Fibroblast of skin of left biceps (primary cell): ENCODE measurements around the gene GABRB1.

Source experiments
- DNase-seq, 2 experiments: peaks; one replicate each; pipeline ENCODE4 v3.0.0-alpha.2; 2013; ENCODE audit warnings: low read depth in 2 of 2

GABRB1 gene

DNA sequence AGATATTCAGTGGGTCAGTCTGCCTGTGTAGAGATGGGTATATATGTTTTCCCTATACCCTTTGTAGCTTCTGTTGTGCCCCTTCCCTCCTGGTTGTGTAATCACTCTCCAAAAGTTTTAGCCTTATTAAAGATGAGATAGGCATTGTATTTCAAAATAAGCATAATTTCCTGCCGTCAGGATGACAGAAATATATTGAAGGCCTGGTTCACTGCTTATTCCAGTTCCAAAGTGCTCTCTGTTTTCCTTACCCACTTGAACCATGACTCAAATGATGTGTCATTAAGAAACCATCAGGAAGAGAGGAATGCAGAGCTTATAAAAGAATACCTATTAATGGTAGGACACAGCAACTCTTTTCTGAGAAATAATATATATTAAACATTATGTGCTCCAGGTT is 178.5 kb downstream of the GABRB1 start:
- peak; percentile 39 to 47 for DNase-seq

- no peak for DNase-seq
Measured at GRCh38 chr4:47210828-47211227, 179.5 kb downstream of the GABRB1 start.

DNA sequence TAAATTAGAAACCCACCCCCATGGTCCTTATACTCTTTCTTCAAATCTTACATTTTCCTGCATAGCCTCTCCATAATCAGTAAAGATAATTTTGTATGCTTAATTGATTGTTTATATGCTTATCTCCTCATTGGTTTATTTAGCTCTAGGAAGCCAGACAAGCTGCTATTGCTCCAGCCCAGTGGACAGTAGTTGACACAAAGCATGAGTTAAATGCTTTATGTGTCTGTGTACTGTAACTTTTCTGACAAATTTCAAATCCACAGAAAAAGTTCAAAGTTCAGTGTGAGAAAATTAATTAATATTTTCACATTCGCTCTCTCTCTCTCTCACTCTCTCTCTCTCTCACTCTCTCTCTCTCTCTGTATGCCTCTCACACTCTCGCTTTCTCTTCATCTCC is 181.7 kb downstream of the GABRB1 start:
- no peak for DNase-seq

- no peak for DNase-seq
Measured at GRCh38 chr4:47213539-47213938, 182.2 kb downstream of the GABRB1 start.

GRCh38 chr4:47213971-47214370 is 182.6 kb downstream of the GABRB1 start:
- peak; percentile 49 to 55 for DNase-seq

GRCh38 chr4:47215759-47216158 is 184.4 kb downstream of the GABRB1 start:
- DNase-seq = no peak

- no peak for DNase-seq
Measured at GRCh38 chr4:47217291-47217690, 185.9 kb downstream of the GABRB1 start.

- DNase-seq = no peak
Measured at GRCh38 chr4:47217884-47218283, 186.5 kb downstream of the GABRB1 start.

DNA sequence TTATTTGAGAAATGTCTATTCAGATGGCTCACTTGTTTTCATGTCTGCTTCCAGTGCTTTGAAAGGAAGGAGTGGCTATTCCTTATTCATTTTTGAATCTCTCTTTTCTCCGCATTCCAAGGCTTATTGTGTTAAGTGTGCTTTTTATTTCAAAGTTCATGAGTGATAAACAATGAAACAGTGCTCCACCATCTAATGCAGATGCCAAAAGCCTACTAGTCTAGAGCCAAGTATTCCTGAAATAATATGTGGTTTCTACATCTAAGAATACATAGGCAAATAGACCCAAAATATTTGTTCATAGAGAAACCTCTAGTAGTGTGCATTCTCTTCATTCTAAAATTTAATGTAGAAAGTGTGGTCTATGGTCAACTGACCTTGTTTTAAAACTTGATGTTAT is 187.3 kb downstream of the GABRB1 start:
- DNase-seq = no peak

GRCh38 chr4:47219586-47219985 is 188.2 kb downstream of the GABRB1 start:
- no peak for DNase-seq

- DNase-seq = peak in 1 of 2 experiments; percentile 10
Measured at GRCh38 chr4:47221721-47222120, 190.4 kb downstream of the GABRB1 start.

GRCh38 chr4:47222276-47222675 is 190.9 kb downstream of the GABRB1 start:
- DNase-seq = no peak

DNA sequence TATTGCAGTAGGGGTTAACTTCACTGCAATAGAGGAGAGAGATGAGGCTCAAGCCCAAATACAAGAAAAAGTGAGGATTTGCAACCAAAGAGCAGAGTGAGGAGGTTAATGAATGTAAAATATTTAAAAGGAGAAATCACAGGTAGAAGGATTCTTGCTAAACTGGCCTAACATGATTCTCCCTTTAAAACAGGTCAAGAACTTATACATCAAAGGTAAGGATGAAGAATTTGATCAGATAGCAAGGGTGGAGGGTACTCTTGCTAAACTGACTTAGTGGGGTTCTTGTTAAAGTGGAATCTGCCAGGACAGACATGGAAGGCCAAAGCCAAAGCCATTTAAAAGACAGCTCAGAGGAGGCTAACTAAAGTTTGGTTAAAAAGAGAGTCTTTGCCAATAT is 193.0 kb downstream of the GABRB1 start:
- DNase-seq = no peak

- no peak for DNase-seq
Measured at GRCh38 chr4:47235721-47236120, 204.4 kb downstream of the GABRB1 start.

DNA sequence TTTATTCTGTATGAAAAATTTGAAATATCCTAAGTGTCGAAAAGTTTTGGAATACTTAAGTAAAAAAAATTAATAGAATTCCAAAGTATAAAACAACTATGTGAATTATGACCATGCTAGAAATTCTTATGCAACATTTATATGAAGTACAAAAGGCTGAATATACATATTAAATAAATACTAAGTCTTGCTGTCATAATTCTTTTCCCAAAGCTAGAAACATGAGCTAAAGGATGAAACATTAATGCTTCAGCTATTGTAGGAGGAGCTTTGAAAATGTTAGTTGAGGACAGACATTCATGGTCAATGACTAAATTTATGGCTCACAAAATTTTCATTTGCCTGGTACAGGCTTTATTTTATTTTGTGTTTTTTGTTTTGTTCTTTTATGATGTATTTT is 207.3 kb downstream of the GABRB1 start:
- peak; percentile 22 to 24 for DNase-seq

DNA sequence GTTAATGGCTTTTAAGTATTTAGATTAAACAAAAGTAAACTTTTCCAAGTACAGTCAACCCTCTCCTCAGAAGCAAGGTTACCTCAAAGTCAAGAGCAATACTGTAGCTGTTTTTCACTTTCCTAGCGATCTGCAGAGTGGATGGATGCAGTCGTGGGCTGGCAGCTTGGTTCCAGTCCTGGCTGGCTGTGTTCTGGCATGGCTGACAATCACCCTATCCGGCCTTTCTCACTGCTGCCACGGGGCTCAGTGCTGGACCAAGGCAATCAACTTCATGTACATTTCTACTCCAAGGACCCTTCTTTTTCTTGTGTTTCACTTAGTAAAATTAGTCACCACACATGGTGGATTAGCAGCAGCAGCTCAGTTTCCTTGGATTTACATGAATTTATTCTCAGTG is 208.3 kb downstream of the GABRB1 start:
- DNase-seq = no peak

- DNase-seq = no peak
Measured at GRCh38 chr4:47251348-47252135, 220.2 kb downstream of the GABRB1 start.

- no peak for DNase-seq
Measured at GRCh38 chr4:47263721-47264120, 232.4 kb downstream of the GABRB1 start.

DNA sequence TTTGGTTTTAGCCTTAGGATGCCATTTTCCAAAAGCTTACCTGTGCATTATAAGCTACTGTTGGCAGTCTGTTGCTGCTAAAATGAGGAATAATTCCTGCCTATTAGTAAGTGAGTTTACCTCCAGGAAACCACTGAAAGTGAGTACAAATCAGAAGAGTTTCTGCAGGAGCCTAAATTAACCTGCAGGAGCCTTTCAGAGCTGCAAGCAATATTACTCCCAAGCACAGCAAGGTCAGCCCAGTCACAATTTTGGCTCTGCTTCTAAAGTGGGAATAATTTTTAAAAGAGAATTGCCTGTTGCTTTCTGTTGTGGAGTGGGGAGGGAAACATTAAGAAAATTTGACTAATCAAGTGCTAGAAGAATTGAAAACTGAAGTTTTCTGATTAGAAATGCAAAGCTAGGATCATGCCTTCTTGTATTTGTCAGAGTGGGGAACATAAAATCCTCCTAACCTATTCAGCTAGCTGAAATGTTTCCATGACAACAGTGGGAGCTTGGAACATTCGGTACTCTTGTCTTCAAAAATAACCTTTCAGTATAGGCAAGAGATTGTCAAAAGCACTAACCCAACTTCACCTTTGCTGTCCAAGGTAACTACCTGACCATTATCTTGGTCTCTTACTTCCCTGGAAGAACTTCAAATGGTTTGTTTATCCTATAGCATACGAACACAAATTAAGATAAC is 239.0 kb downstream of the GABRB1 start:
- DNase-seq = no peak

- no peak for DNase-seq
Measured at GRCh38 chr4:47271291-47271690, 239.9 kb downstream of the GABRB1 start.

GRCh38 chr4:47274901-47275300 is 243.5 kb downstream of the GABRB1 start:
- DNase-seq = no peak

- no peak for DNase-seq
Measured at GRCh38 chr4:47275595-47275994, 244.2 kb downstream of the GABRB1 start.

DNA sequence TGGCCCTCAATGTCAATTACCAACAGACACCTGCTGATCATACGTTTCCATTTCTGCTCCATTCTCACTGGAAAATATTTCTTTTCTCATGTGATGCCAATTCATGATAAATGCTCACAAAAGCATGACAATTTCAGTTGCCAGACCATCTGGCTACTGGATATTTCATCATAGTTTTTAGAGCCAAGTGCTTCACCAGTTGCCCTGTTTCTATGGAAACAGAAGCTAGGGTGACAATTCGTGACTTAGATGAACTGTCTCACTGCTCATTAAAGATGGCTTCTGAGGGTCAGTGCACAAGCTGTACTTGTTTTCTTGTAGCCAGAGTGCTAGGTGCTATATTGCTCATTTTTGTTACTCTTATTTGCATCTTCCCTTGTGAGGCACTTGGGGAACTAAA is 247.3 kb downstream of the GABRB1 start:
- DNase-seq = no peak
